GM18519 (cell line): ENCODE data around the gene TARS2.

Experiments used
- ATAC-seq: cut with Tn5 transposase; IDR thresholded peaks from one replicate; pipeline ENCODE4 v1.9.1; 2021; ENCODE audit warnings: mild to moderate bottlenecking, moderate library complexity; ENCODE audit not compliant: unreplicated experiment, low FRiP score

The TARS2 gene, protein sequence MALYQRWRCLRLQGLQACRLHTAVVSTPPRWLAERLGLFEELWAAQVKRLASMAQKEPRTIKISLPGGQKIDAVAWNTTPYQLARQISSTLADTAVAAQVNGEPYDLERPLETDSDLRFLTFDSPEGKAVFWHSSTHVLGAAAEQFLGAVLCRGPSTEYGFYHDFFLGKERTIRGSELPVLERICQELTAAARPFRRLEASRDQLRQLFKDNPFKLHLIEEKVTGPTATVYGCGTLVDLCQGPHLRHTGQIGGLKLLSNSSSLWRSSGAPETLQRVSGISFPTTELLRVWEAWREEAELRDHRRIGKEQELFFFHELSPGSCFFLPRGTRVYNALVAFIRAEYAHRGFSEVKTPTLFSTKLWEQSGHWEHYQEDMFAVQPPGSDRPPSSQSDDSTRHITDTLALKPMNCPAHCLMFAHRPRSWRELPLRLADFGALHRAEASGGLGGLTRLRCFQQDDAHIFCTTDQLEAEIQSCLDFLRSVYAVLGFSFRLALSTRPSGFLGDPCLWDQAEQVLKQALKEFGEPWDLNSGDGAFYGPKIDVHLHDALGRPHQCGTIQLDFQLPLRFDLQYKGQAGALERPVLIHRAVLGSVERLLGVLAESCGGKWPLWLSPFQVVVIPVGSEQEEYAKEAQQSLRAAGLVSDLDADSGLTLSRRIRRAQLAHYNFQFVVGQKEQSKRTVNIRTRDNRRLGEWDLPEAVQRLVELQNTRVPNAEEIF

DNA sequence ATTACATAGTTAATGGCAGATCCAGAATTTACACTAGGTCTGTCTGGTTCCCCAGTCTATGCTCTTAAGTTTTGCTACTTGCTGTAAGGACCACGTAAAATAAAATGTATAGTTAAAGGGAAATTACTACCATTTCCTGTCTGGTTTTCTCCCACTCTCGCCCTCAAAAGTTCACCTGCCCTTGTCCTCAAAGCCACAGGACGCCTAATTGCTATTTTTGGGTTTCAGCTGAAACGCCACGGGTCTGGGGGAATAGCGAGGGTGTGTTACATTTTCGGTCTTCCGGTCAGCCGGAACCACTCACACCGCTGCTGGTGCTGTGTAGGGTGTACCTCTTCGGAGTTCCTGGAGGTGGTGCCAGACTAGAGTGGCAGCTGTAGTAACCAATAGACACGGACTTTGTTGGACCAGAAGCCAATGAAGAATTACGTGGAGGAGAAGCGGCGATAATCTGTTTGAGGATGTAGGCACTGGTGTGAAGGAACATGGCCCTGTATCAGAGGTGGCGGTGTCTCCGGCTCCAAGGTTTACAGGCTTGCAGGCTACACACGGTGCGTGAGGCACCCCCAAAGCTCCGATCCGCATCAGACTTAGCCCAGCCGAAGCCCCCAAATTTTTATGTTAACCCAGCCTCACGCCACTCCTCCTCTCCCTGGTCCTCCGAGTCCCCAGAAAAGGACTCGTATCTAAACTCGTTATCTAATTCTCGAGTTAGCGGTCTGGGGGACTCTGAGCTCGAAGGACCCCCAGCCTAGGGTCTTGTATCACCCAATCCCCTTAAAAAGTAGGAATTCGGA lies at the start of gene TARS2:
TSS of gene TARS2 (plus strand) at position 454 of the 797 bp plus-strand sequence. CDS start at position 486, 32 bp downstream.
- ATAC-seq, result peak; percentile 95

DNA sequence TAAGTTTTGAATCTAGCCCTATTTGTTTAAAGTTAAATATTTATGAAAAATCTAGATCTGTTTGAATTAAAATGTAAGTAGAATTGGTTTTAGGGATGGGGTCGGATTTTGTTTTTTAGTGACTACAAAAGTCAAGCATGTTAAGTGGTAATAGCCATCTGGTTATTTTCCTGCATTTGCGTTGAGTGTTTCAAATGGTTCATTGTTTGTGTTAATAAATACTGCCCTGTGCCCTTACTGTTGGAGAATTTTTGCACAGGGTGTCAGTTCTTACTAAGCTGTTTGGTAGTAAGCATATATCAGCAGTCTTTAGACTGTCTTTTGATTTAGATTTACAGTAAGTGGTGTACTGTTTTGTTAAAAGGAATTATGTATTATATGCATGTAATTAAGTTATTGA lies 46.1 kb upstream of the TARS2 start:
- ATAC-seq, result no peak

DNA sequence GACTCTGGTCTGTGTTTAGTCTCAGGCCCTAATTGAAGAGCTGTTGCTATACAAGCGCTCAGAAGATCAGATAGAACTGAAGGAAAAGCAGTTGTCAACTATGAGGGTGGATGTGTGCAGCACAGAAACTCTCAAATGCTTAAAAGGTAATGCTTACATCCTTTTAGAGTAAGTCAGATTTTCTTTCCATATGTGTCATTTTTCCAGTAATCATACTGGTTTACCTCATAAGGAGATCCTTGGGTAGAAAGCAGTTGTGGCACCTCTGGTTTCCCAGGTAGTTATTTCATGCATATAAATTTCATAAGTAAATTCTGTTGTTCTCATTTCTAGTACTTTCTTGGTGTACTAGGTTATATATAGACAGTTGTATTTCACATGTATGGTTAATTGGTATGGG lies 43.0 kb upstream of the TARS2 start:
- ATAC-seq, result no peak

DNA sequence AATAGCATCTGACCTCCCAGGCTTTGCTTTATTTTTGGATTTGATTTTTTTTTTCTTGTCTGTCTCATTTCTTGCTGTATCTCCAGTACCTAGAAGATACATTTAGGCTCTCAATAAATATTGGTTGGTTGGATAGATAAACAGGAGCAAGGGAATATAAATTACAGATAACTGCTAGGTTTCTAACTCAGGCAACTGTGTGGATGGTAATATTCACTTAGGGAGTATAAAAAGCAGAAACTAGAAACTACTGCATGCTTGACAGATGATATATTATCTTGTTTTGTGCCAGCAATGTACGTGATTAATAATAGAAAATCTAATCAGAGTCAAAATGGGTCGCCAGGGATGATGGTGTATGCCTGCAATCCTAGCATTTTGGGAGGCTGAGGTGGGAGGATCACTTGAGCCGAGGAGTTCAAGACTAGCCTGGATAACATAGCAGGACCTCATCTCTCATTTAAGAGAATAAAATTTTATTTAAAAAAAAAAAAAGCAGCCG lies 31.0 kb upstream of the TARS2 start:
- ATAC-seq, result no peak

DNA sequence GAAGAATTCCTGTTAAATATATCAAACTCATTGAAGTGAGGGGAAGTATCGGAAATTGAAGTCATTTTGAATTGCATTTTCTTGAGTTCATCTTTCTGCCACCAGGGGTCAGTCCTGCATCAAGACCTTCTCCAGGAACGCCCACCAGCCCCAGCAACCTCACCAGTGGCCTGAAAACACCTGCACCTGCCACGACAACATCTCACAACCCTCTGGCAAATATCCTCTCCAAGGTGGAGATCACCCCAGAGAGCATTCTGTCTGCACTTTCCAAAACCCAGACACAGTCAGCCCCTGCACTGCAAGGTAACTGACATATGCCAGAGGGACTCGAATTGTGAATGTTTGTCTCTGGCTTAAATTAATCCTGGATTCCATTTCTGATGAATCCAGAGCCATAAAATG lies 22.8 kb upstream of the TARS2 start:
- no peak for ATAC-seq

DNA sequence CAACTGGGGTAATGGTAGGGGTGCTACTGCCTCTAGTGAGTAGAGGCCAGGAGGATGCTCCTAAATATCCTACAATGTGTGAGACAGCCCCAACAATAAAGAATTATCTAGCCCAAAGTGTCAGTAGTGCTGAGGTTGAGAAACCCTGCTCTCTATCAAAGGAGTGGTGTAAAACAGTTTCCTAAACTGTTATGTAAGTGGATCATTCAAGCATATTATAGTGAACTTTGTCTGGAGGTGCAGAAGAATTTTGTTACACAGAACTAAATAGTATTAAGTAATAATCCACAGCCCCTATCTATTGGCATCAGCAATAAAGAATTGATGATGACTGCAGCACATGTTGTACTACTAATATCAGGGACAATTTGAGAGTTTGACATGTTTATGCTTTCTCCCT lies 20.3 kb upstream of the TARS2 start:
- ATAC-seq, result no peak

DNA sequence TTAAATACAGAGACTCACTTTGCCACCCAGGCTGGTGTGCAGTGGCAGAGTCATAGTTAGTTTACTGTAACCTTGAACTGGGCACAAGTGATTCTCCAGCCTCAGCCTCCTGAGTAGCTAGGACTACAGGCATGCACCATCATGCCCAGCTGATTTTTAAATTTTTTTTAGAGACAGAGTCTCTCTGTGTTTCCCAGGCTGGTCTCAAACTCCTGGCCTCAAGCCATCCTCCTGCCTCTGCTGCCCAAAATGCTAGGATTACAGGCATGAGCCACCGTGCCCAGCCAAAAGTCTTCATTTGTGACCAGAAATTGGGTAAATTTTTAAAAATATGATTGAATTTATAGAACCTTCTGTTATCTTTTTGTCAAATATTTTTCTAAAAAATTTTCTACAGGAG lies 17.9 kb upstream of the TARS2 start:
- no peak for ATAC-seq

DNA sequence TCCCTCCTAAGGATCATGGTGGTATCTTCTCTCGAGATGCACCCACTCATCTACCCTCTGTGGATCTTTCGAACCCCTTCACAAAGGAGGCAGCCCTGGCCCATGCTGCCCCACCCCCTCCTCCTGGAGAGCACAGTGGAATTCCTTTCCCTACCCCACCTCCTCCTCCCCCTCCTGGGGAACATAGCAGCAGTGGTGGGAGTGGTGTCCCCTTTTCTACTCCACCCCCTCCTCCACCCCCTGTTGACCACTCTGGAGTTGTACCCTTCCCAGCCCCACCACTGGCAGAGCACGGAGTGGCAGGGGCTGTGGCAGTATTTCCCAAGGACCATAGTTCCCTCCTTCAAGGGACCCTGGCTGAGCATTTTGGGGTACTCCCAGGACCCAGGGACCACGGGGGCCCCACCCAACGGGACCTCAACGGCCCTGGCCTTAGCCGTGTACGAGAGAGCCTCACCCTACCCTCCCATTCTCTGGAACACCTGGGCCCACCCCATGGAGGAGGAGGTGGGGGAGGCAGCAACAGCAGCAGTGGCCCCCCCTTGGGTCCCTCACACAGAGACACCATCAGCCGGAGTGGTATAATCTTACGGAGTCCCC lies 14.5 kb upstream of the TARS2 start:
- ATAC-seq, result no peak

DNA sequence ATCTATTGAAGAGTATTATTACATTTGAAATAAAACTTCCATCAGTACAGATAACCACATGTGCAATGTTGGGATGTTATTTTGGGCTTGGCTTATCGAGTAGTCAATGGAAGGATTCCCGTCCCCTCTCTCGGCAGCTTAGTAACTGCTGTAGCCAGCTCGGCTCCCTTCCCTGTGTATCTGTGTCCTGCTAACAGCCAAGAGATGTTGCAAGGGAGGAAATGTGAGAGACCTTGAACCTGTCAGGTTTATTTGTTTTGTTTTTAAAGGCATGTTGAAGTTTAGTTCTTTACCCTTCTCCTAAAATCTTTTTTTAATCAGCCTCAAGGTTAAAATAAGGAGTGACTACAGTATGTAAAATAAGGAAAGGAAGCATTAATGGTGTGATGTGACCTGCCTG lies 13.6 kb upstream of the TARS2 start:
- no peak for ATAC-seq

DNA sequence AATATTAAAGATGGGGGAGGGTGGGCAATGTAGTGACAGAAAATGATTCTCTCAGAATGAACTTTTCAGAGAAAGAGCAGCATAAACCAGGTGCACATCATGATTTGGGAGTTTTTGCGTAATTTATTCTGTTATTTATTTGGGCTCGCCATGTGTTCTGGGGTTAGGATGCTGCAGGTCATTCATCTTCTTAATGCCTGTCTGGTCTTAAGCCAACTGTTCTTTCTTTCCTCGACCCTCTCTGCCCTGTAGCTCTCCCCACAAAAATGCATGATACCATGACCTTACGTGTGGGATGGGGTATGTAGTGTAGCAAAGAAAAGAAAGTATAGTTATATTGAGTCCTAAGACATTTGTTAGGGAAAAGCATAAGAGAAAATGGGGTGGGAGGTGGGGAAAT lies 12.3 kb upstream of the TARS2 start:
- no peak for ATAC-seq

DNA sequence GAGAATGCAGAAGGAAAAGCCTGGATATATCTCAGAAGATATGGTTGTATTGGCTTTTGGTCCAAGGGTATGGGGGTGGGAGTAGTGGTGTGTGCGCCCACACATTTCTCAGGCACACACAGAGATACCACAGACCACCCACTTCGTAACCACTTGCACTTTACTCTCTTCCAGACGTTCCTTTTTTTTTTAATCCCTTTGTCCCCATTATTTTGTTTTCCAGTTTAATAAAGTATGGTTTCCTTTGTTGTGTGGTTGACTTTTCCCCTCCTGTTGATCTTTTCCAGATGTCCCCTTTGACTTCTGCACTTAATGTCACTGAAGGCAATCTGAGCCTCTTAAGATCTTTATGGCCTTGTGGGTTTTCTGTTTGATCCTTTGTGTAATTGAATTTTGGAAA lies 10.5 kb upstream of the TARS2 start:
- ATAC-seq, result no peak

DNA sequence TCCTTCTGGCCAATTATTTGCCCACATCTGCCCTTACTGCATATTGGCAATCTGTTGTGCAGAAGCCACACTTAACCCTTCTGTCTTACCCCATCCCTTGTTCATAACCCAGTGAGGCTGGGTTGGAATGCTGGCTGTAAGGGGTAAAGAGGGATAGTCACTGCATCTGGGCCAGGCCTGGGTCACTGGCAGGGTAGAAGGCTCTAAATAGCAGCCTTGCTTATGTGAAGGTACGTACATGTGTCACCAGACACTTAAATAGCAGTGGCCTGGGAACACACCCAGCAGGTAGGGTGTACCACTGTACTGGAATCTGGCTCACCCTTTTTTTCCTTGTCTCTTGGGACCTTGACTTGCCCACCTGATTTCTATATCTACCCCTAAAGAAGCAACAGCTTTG lies 9.9 kb upstream of the TARS2 start:
- no peak for ATAC-seq

DNA sequence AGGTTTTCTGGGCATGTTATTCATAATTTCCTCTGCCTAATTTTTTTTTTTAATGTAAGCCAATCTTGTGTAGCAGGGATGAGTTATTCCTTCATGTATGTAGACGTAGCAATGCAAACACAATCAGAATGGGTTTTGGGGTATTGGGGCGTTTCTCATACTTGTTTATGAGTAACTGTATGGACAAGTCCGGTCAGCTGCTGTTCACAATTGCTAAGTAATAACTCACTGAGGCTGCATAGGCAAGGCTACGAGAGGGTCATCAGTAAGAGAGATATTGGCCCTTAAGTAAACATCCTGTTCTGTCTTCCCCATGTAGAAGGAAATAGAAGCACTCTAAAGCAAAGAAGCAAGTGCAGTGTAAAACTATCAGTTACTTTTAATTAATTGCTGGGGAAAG lies 9.5 kb upstream of the TARS2 start:
- ATAC-seq, result no peak

DNA sequence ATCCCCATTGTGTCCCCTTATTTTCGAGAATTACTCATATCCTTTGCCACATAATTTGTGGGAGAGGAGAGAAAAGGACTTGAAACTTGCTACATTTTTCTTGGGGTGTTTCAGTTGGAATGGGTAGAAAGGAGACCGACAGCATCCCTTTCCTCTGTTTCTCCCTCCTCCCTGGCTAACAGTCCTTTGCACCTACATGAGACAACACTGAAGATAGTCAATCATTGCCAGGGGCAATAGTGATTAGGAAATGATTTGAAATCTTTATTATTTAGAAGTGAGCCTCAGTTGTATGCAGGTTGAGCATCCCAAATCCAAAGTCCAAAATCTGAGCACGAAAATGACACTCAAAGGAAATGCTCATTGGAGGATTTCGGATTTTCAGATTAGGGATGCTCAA lies 7.8 kb upstream of the TARS2 start:
- no peak for ATAC-seq

DNA sequence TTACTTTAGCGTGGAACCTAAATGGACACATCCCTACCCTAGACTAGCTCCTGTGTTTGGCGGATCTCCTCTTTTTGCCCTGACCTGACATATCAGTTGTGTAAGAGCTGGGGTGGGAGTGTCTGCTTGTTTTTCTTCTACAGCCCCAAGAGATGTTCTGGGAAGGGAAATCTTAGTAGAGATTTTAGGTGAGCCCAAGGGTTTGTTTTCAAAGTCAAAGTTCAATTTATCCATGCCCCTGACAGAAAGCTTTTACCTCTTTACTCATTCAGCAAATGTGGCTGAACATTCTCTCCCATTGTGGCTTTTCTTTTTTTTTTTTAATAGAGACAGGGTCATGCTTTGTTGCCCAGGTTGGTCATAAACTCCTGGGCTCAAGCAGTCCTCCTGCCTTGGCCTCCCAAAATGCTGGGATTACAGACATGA lies 7.3 kb upstream of the TARS2 start:
- no peak for ATAC-seq

DNA sequence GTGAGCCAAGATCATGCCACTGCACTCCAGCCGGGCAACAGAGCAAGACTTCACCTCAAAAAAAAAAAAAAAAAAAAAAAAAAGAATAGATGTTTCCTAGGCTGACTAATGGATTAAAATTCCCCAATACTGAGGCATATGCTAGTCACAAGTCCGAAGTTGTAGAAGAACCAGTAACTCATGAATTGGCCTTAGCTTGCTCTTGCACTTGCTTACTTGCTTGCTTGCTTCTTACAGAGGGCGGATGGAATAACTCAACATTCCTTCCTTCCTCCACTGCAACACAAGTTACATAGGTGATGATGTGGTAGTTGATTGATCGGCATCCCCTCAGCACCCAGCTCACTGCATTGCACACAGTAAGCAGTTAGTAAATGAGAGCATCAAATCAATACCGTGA lies 2.8 kb upstream of the TARS2 start:
- no peak for ATAC-seq

DNA sequence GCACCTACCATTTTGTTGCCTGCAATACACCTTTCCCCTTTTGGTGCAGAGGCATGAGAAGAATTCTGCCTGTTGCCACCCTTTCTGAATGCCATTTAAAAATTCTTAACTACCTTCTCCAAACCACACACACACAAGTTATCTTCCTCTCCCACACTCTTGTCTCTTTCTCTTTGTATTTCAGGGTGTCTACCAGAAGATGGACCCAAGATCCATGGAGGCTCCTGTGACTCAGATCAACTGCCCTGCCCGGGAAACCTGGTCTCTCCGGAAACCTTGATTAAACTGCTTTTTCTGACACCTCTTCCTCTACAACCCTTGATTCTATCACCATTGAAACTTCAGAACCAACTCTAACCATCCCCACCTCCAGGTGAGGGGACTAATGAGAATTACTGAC lies 2.4 kb upstream of the TARS2 start:
- no peak for ATAC-seq

DNA sequence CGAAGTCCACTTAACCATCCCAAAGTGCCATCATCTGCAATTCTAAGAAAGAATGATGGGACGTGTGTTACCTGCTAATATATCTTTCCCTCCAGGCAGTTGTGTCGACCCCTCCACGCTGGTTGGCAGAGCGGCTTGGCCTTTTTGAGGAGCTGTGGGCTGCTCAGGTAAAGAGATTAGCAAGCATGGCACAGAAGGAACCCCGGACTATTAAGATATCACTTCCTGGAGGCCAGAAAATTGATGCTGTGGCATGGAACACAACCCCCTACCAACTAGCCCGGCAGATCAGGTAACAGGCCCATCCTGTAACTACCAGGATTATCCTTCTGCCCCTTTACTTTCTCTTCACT lies 520 bp downstream of the TARS2 start:
- ATAC-seq, result no peak

DNA sequence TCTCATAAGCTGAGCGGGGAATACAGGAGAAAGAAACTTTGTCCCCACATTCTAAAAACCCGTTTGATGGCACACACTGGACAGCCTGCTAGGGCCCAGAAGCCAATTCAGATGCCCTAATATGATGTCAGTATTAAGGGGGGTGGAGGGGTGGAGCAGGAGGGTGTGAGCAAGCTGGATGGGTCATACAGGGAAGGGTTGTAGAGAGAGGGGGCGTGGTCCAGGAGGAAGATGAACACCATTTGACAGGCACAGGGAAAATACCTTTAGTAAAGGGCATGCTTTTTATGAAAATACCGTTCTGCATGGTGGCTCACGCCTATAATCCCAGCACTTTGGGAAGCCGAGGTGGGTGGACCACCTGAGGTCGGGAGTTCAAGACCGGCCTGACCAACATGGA lies 6.0 kb downstream of the TARS2 start:
- no peak for ATAC-seq

DNA sequence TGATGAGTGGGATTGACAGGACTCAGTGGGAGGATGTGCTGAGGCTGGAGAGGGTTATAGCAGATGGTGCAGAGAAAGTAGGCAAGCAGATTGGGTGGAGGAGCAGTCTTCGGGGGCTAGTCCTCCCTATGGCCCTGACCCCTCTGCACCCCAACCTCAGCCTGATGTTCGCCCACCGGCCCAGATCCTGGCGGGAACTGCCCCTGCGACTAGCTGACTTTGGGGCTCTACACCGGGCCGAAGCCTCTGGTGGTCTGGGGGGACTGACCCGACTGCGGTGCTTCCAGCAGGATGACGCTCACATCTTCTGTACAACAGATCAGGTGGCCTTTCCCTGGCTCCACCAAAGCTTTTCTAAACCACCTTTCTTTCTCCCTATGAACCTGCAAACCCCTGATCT lies 11.1 kb downstream of the TARS2 start:
- no peak for ATAC-seq

DNA sequence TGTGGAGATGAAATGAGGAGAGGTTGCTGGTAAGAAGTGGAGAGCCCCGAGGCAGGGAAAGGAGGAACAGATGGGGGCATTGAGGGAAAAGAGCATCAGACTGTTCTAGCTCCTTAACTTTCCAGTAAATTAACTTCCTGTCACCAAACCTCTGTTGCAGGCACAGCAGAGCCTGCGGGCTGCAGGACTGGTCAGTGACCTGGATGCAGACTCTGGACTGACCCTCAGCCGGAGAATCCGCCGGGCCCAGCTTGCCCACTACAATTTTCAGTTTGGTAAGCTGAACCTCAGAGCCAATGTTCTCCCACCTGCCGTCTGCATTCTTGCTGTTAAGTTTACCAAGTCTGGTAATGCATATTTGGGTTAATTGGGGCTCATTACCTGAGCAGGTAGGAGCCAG lies 18.2 kb downstream of the TARS2 start:
- ATAC-seq, result no peak
